SW 1271 (cell line): ENCODE measurements around the gene TSPAN1.

ENCODE experiments used
- DNase-seq, 2 experiments: peaks; one replicate each; lab custom pipeline; 2025; lab: John Stamatoyannopoulos, UW

Gene TSPAN1

GRCh38 chr1:46187106-46187869, 12.4 kb downstream of the TSPAN1 start:
- no peak for DNase-seq

GRCh38 chr1:46188295-46189030, 13.6 kb downstream of the TSPAN1 start:
- no peak for DNase-seq

- no peak for DNase-seq
Measured at GRCh38 chr1:46190539-46190938, 15.7 kb downstream of the TSPAN1 start.

- no peak for DNase-seq
Measured at GRCh38 chr1:46191033-46191701, 16.3 kb downstream of the TSPAN1 start.

GRCh38 chr1:46192171-46192570, 17.3 kb downstream of the TSPAN1 start:
- DNase-seq, result no peak

- no peak for DNase-seq
Measured at GRCh38 chr1:46193285-46193684, 18.4 kb downstream of the TSPAN1 start.

- DNase-seq, result no peak
Measured at GRCh38 chr1:46193984-46194570, 19.2 kb downstream of the TSPAN1 start.

GRCh38 chr1:46194641-46195193, 19.8 kb downstream of the TSPAN1 start:
- DNase-seq, result no peak

GRCh38 chr1:46196609-46197008, 21.7 kb downstream of the TSPAN1 start:
- DNase-seq, result no peak

GRCh38 chr1:46197560-46197963, 22.7 kb downstream of the TSPAN1 start:
- DNase-seq, result no peak

GRCh38 chr1:46197964-46198811, 23.3 kb downstream of the TSPAN1 start, which contains the start of gene POMGNT1:
POMGNT1 (minus strand) TSS chr1:46198434; CDS start chr1:46197821, 613 bp downstream.
- DNase-seq, result peak in 1 of 2 experiments; percentile 52

GRCh38 chr1:46199233-46199749, 24.4 kb downstream of the TSPAN1 start:
- DNase-seq, result peak in 1 of 2 experiments; percentile 7

- no peak for DNase-seq
Measured at GRCh38 chr1:46203738-46204405, 29.0 kb downstream of the TSPAN1 start.

GRCh38 chr1:46204406-46204742, 29.5 kb downstream of the TSPAN1 start:
- no peak for DNase-seq

GRCh38 chr1:46205141-46205540, 30.3 kb downstream of the TSPAN1 start:
- no peak for DNase-seq

- DNase-seq, result no peak
Measured at GRCh38 chr1:46205791-46206190, 30.9 kb downstream of the TSPAN1 start.

- DNase-seq, result no peak
Measured at GRCh38 chr1:46206399-46206798, 31.5 kb downstream of the TSPAN1 start.

- no peak for DNase-seq
Measured at GRCh38 chr1:46210561-46210960, 35.7 kb downstream of the TSPAN1 start.

- no peak for DNase-seq
Measured at GRCh38 chr1:46211051-46211450, 36.2 kb downstream of the TSPAN1 start.

GRCh38 chr1:46215504-46215903, 40.6 kb downstream of the TSPAN1 start:
- DNase-seq, result no peak
